ENCODE results near the gene EEF2KMT.
"Not testable (repeated sequence)": the region's sequence is repeated elsewhere in the genome, so short reads cannot be mapped to it uniquely, and the experiment has no call there.

DNA sequence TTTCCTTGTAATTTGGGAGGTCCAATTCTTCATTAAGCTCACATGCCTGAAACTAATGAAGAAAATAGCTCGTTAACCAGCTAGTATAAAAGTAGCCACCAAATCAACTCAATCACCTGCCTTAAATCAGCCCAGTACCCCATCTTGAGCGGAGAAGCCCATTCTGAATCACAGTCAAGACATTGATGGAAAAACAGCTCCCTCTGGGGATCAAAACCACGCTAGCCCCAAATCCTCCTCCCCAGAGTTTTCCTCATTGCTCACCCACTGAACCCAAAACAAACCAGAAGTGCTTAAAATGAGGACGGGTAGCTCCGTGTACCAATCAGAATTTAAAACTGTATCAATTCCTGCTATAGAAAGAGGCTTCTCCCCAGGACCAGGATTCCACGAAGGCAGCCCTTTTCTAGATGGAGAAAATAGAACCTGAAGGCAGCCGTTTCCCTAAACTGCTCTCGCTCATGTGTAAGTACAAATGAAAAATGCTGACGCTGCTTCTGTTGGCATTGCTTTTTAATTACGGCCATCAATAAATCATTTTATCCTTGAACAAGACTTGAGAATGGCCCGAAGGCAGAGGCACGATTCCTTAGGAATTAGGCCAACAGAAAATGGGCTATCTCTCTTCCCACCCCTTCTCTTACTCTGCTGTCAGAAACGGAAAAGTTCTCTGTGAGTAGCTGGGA lies 35.5 kb upstream of the EEF2KMT start:
- not testable (repeated sequence) for TF ChIP-seq CTCF, POLR2A (IDR thresholded peaks at IDR 0.05)
